Measurements from ENCODE around the gene AGBL3. TPM values are rescaled to one million over a fixed set of nuclear protein-coding genes. Genes with fewer than 3 reads are reported as not detected.

Gene AGBL3
- total RNA-seq, 1 donor from 2014 or later = 1.2 TPM

GRCh38 chr7:135147341-135147898, 161.1 kb downstream of the AGBL3 start:
- no peaks in the 10 kb centered on the region for H3K9me3 Mint-ChIP-seq (ENCODE audit: unreplicated experiment)
- no peak overlapping the region for H3K27ac Mint-ChIP-seq (ENCODE audit: unreplicated experiment)
- peaks cover 14% of the 10 kb centered on the region for H3K27me3 Mint-ChIP-seq (ENCODE audit: unreplicated experiment)
- H3K4me1 Mint-ChIP-seq (ENCODE audit: unreplicated experiment) = peaks cover 5% of the 10 kb centered on the region
- TF ChIP-seq, protein P1, sequence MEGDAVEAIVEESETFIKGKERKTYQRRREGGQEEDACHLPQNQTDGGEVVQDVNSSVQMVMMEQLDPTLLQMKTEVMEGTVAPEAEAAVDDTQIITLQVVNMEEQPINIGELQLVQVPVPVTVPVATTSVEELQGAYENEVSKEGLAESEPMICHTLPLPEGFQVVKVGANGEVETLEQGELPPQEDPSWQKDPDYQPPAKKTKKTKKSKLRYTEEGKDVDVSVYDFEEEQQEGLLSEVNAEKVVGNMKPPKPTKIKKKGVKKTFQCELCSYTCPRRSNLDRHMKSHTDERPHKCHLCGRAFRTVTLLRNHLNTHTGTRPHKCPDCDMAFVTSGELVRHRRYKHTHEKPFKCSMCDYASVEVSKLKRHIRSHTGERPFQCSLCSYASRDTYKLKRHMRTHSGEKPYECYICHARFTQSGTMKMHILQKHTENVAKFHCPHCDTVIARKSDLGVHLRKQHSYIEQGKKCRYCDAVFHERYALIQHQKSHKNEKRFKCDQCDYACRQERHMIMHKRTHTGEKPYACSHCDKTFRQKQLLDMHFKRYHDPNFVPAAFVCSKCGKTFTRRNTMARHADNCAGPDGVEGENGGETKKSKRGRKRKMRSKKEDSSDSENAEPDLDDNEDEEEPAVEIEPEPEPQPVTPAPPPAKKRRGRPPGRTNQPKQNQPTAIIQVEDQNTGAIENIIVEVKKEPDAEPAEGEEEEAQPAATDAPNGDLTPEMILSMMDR (IDR thresholded peaks at IDR 0.05) = no peak
- no peak for DNase-seq (ENCODE audit: extremely low spot score, unreplicated experiment)
- H3K4me3 Mint-ChIP-seq (ENCODE audit: unreplicated experiment) = no peak overlapping the region
- no peaks in the 10 kb centered on the region for H3K36me3 Mint-ChIP-seq (ENCODE audit: unreplicated experiment)

GRCh38 chr7:135147899-135148721, 161.8 kb downstream of the AGBL3 start, which contains the start of gene TMEM140:
Gene TMEM140 (plus strand): TSS chr7:135148072. CDS start chr7:135164442, 16,370 bp downstream.
- Mint-ChIP-seq H3K27me3 (ENCODE audit: unreplicated experiment) (peaks cover 9% of the 10 kb centered on the region), H3K9me3 (ENCODE audit: unreplicated experiment) (peaks cover 6% of the 10 kb centered on the region), H3K4me3 (ENCODE audit: unreplicated experiment) (no peak within 1 kb of the TSS), H3K36me3 (ENCODE audit: unreplicated experiment) (no peaks in the 10 kb centered on the region), H3K27ac (ENCODE audit: unreplicated experiment) (no peak within 1 kb of the TSS), H3K4me1 (ENCODE audit: unreplicated experiment) (peaks cover 5% of the 10 kb centered on the region)
- DNase-seq (ENCODE audit: extremely low spot score, unreplicated experiment) = no peak
- TF ChIP-seq, protein P1 (IDR thresholded peaks at IDR 0.05) = no peak

DNA sequence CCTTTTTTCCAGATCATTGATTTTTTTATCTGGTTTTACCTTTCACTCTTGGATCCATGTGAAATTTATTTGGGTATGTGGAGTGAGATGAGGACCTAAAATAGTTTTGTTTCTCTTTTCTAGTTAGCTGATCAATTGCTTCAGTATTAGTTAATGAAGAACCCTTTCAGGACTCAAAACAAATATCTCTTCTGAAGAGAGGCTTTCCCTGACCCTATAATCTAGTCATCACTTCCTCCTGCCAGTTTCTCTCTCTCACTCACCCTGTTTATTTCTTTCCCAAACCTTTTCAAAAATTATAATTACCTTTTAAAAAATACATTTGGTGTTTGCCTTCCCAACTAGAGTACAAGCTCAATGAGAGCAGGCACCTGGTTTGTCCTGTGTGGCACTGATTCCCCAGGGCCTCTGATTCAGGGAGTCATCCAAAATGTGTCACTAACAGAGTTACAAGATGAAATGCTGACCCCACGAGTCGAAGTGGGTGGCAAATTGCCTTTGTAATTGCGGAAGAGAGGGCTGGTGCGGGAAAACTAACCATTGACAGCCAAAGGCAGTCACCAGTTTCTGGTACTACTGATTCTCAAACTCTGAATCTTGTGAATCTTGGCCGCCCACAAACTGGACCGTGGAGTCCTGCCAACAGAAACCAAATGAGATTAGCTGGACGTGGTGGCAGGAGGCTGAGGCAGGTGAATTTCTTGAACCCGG, 163.9 kb downstream of the AGBL3 start:
- Mint-ChIP-seq H3K4me3 (ENCODE audit: unreplicated experiment) (no peak overlapping the region), H3K4me1 (ENCODE audit: unreplicated experiment) (peaks cover 5% of the 10 kb centered on the region), H3K27ac (ENCODE audit: unreplicated experiment) (no peak overlapping the region), H3K36me3 (ENCODE audit: unreplicated experiment) (no peaks in the 10 kb centered on the region), H3K27me3 (ENCODE audit: unreplicated experiment) (peaks cover 14% of the 10 kb centered on the region), H3K9me3 (ENCODE audit: unreplicated experiment) (peaks cover 23% of the 10 kb centered on the region)
- TF ChIP-seq, protein P1 (IDR thresholded peaks at IDR 0.05) = no peak
- no peak for DNase-seq (ENCODE audit: extremely low spot score, unreplicated experiment)

DNA sequence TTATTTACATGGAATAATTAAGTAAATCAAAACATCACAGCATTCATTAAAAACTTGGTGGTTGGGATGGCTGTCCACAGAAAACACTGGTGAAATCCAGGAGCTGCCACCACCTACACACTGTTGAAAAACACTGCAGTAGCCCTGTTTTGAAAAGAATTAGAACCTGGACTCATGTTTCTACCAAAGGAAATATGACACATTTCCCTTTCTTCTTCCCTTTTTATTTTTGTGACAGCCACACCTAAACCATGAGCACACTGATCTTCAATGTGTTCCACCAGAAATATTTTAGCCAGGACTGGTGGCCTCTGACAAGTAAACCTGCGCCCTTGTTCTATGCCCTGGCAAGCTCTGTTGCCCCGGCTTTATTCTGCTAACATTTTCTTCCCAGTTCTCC, 164.8 kb downstream of the AGBL3 start:
- Mint-ChIP-seq H3K9me3 (ENCODE audit: unreplicated experiment) (peaks cover 32% of the 10 kb centered on the region), H3K27ac (ENCODE audit: unreplicated experiment) (no peak overlapping the region), H3K4me3 (ENCODE audit: unreplicated experiment) (no peak overlapping the region), H3K36me3 (ENCODE audit: unreplicated experiment) (peaks cover 1% of the 10 kb centered on the region), H3K27me3 (ENCODE audit: unreplicated experiment) (peaks cover 11% of the 10 kb centered on the region), H3K4me1 (ENCODE audit: unreplicated experiment) (peaks cover 5% of the 10 kb centered on the region)
- TF ChIP-seq, protein P1 (IDR thresholded peaks at IDR 0.05) = no peak
- no peak for DNase-seq (ENCODE audit: extremely low spot score, unreplicated experiment)

DNA sequence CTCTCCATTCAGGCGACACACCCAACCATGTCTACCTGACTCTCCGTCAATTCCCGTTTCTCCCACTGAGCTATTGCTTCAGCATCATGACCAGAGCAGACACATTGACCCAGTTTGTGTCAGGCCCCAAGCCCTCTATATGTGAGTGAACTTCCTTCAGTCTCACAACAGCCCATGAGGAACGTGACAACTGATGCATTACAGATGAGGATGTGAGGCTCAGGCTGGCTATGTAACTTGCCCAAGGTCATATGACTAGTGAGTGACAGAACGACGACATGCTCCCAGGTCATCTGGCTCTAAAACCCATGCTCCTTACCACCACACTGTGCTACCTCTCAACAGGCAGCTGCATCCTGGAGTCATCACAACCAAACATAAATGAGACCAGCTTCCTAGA, 165.2 kb downstream of the AGBL3 start:
- H3K27me3 Mint-ChIP-seq (ENCODE audit: unreplicated experiment) = peaks cover 11% of the 10 kb centered on the region

More for the DNA sequence above, 165.2 kb downstream of the AGBL3 start:
- no peak for DNase-seq (ENCODE audit: extremely low spot score, unreplicated experiment)
- Mint-ChIP-seq H3K36me3 (ENCODE audit: unreplicated experiment) (peaks cover 5% of the 10 kb centered on the region), H3K27ac (ENCODE audit: unreplicated experiment) (no peak overlapping the region), H3K4me1 (ENCODE audit: unreplicated experiment) (peaks cover 5% of the 10 kb centered on the region), H3K4me3 (ENCODE audit: unreplicated experiment) (no peak overlapping the region), H3K9me3 (ENCODE audit: unreplicated experiment) (peaks cover 36% of the 10 kb centered on the region)
- TF ChIP-seq, protein P1 (IDR thresholded peaks at IDR 0.05) = no peak
